OCI-LY3 (cell line): ENCODE results near the gene SRSF7.
"Not testable (repeated sequence)": the region's sequence is repeated elsewhere in the genome, so short reads cannot be mapped to it uniquely, and the experiment has no call there.

Source experiments
- EZH2phosphoT487 ChIP-seq: fragments of 200-600 bp; shearing (Covaris generic); IDR thresholded peaks from 2 replicates; pipeline ENCODE4 v1.6.1; 2018; ENCODE audit warnings: antibody characterized with exemption, mixed run types, low read depth
- TF ChIP-seq, protein P1 (sequence below): fragments of 200-600, 300-600 bp; sonication (generic); IDR thresholded peaks from 2 replicates; pipeline ENCODE4 v1.5.1; 2014; ENCODE audit warnings: antibody characterized with exemption, low read length, low read depth

DNA sequence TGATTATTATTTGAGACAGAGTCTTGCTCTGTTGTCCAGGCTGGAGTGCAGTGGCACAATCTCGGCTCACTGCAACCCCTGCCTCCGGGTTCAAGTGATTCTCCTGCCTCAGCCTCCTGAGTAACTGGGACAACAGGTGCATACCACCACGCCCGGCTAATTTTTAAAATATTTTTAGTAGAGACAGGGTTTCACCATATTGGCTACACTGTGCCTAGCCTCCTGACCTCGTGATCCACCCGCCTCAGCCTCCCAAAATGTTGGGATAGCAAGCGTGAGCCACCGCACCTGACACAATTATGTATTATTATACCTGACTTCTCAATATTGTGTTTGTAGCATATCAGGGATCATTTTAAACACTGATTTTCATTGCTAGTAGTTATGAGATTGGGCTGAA, 41.2 kb upstream of the SRSF7 start:
- TF ChIP-seq EZH2phosphoT487 = not testable (repeated sequence)
- TF ChIP-seq, protein P1, sequence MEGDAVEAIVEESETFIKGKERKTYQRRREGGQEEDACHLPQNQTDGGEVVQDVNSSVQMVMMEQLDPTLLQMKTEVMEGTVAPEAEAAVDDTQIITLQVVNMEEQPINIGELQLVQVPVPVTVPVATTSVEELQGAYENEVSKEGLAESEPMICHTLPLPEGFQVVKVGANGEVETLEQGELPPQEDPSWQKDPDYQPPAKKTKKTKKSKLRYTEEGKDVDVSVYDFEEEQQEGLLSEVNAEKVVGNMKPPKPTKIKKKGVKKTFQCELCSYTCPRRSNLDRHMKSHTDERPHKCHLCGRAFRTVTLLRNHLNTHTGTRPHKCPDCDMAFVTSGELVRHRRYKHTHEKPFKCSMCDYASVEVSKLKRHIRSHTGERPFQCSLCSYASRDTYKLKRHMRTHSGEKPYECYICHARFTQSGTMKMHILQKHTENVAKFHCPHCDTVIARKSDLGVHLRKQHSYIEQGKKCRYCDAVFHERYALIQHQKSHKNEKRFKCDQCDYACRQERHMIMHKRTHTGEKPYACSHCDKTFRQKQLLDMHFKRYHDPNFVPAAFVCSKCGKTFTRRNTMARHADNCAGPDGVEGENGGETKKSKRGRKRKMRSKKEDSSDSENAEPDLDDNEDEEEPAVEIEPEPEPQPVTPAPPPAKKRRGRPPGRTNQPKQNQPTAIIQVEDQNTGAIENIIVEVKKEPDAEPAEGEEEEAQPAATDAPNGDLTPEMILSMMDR = not testable (repeated sequence)
